ENCODE results near the gene ZNF805. TPM values are rescaled to one million over a fixed set of nuclear protein-coding genes. Genes with fewer than 3 reads are reported as not detected.

ZNF805 gene
- total RNA-seq, 1 experiment from 2014 or later = 13.5 TPM

DNA sequence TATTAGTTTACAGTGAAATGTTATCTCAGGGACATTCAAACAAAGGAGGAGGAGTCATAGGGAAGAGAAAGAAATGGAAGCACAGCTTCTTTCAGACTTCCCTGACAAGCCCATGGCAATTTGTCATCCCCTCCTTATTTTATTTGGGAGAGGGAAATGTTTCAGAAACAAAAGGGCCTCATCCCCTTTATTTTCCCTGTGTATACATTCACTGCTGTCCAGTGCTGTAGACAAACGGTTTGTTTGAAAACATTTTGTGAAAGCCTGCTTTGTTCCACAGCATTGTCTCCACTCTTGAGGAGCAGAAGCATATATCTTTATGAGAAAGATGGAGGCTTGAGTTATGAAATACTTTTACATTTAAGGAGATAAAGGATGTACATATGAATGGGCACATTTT lies 52.1 kb downstream of the ZNF805 start:
- Histone ChIP-seq H3K79me2 (ENCODE audit: low read depth) (peaks cover 90% of the 10 kb centered on the region), H3K4me3 (no peak overlapping the region), H3K27me3 (ENCODE audit: insufficient read depth, low read depth) (no peaks in the 10 kb centered on the region), H3F3A (ENCODE audit: insufficient read depth, low read depth) (peaks cover 15% of the 10 kb centered on the region; the same call in 1 of the 2 replicates), H3K9me3 (ENCODE audit: insufficient read depth, low read depth) (peaks cover 13% of the 10 kb centered on the region; the same call in 1 of the 2 replicates), H3K9me2 (ENCODE audit: insufficient read depth) (no peaks in the 10 kb centered on the region), H3K27ac (no peak overlapping the region), H3K36me3 (ENCODE audit: low read depth) (peaks cover 75% of the 10 kb centered on the region), H2AFZ (no peak overlapping the region), H4K20me1 (ENCODE audit: insufficient read depth) (peaks cover 59% of the 10 kb centered on the region), H3K4me2 (no peak overlapping the region), H3K4me1 (replicated peaks; ENCODE audit: insufficient read depth) (no peaks in the 10 kb centered on the region)
- CTCF ChIA-PET = no interaction called here
- POLR2A ChIA-PET (ENCODE audit: unreplicated experiment) = no interaction called here
- BruUV-seq (replicated peaks) = no TSS peak
- intact Hi-C loops (cut with micrococcal nuclease; ENCODE audit: unreplicated experiment) = no loop called here
- DNase-seq = no peak
- no peak for TF ChIP-seq EZH2 (IDR thresholded peaks at IDR 0.05; ENCODE audit: low read depth)
- TF ChIP-seq, protein P1, sequence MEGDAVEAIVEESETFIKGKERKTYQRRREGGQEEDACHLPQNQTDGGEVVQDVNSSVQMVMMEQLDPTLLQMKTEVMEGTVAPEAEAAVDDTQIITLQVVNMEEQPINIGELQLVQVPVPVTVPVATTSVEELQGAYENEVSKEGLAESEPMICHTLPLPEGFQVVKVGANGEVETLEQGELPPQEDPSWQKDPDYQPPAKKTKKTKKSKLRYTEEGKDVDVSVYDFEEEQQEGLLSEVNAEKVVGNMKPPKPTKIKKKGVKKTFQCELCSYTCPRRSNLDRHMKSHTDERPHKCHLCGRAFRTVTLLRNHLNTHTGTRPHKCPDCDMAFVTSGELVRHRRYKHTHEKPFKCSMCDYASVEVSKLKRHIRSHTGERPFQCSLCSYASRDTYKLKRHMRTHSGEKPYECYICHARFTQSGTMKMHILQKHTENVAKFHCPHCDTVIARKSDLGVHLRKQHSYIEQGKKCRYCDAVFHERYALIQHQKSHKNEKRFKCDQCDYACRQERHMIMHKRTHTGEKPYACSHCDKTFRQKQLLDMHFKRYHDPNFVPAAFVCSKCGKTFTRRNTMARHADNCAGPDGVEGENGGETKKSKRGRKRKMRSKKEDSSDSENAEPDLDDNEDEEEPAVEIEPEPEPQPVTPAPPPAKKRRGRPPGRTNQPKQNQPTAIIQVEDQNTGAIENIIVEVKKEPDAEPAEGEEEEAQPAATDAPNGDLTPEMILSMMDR (conservative IDR thresholded peaks at IDR 0.05) = no peak

DNA sequence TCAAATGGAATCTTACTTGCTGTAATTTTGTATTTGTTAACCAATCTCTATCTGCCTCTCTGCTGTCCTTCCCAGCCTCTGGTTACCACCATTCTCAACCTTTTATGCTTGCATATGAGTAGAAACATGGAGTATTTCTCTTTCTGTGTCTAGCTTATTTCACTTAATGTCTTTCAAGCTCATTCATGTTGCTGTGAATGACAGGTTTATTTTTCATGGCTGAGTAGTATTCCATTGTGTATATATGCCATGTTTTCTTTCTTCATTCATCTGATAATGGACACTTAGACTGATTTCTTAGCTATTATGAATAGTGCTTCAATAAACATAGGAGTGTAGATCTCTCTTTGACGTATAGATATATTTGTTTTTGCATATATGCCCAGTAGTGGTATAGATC lies 53.3 kb downstream of the ZNF805 start:
- DNase-seq = peak in 1 of 2 experiments; percentile 26
- TF ChIP-seq EZH2 (IDR thresholded peaks at IDR 0.05; ENCODE audit: low read depth) = no peak
- TF ChIP-seq, protein P1 (conservative IDR thresholded peaks at IDR 0.05) = no peak
- Histone ChIP-seq H3K4me3 (no peak overlapping the region), H3K27me3 (ENCODE audit: insufficient read depth, low read depth) (no peaks in the 10 kb centered on the region), H3K27ac (no peak overlapping the region), H3K36me3 (ENCODE audit: low read depth) (peaks cover 70% of the 10 kb centered on the region), H3K4me1 (replicated peaks; ENCODE audit: insufficient read depth) (no peaks in the 10 kb centered on the region), H3K9me3 (ENCODE audit: insufficient read depth, low read depth) (peaks cover 13% of the 10 kb centered on the region; the same call in 1 of the 2 replicates), H4K20me1 (ENCODE audit: insufficient read depth) (peaks cover 58% of the 10 kb centered on the region), H3K79me2 (ENCODE audit: low read depth) (peaks cover 88% of the 10 kb centered on the region), H2AFZ (no peak overlapping the region), H3F3A (ENCODE audit: insufficient read depth, low read depth) (peaks cover 15% of the 10 kb centered on the region; the same call in 1 of the 2 replicates), H3K4me2 (no peak overlapping the region), H3K9me2 (ENCODE audit: insufficient read depth) (no peaks in the 10 kb centered on the region)
- ChIA-PET CTCF (no interaction called here), POLR2A (ENCODE audit: unreplicated experiment) (interaction anchor here (0.6 kb wide), 1 partner anchor 149 kb away, joined by 6 read pairs; no protein-coding TSS in a partner anchor)
- intact Hi-C loops (cut with micrococcal nuclease; ENCODE audit: unreplicated experiment) = no loop called here
- no TSS peak for BruUV-seq (replicated peaks)

DNA sequence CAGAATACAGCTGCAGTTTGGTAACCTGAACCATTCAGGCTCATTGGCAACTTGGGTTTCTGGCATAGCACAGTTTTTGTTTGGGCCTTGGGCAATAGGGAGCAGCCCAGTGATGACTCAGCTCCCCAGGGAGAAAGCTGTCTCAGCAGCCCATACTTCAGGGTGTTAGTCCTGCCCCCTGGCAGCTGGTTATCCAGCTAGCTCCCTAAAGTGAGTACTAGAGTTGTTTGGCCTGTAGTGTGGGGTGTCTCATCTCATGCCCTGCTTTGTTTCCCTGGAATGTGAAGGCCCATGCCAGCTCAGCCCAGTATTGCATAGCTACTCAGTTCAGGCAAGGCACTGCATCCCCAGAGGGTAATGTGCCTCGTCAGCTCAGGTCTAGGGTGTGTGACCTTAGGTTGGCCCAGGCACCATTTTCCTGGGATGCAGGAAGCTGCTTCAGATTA lies 61.6 kb downstream of the ZNF805 start:
- Histone ChIP-seq H3F3A (ENCODE audit: insufficient read depth, low read depth) (peaks cover 51% of the 10 kb centered on the region), H3K4me1 (replicated peaks; ENCODE audit: insufficient read depth) (peaks cover 26% of the 10 kb centered on the region), H3K9me2 (ENCODE audit: insufficient read depth) (no peaks in the 10 kb centered on the region), H3K79me2 (ENCODE audit: low read depth) (peaks cover 60% of the 10 kb centered on the region), H3K27me3 (ENCODE audit: insufficient read depth, low read depth) (no peaks in the 10 kb centered on the region), H3K27ac (peak overlapping the region; percentile 59), H3K4me2 (peak overlapping the region; percentile 35), H3K9me3 (ENCODE audit: insufficient read depth, low read depth) (no peaks in the 10 kb centered on the region), H2AFZ (no peak overlapping the region), H3K36me3 (ENCODE audit: low read depth) (peaks cover 44% of the 10 kb centered on the region), H4K20me1 (ENCODE audit: insufficient read depth) (peaks cover 38% of the 10 kb centered on the region), H3K4me3 (no peak overlapping the region)
- peak; percentile 89 to 95 for DNase-seq
- POLR2A ChIA-PET (ENCODE audit: unreplicated experiment) = interaction anchor here (0.6 to 1.0 kb wide), 6 partner anchors 9 to 557 kb away, joined by 3 to 8 read pairs (median 4); partner anchors contain the start of genes TRAPPC2B, ZNF304 and ZNF547
- intact Hi-C loops (cut with micrococcal nuclease; ENCODE audit: unreplicated experiment) = loop anchor here (1.0 kb wide), 2 partner anchors 18 to 23 kb away; partner anchors contain the start of gene ZNF543
- no peak for TF ChIP-seq EZH2 (IDR thresholded peaks at IDR 0.05; ENCODE audit: low read depth)
- TF ChIP-seq, protein P1 (conservative IDR thresholded peaks at IDR 0.05) = no peak
- no TSS peak for BruUV-seq (replicated peaks)
- CTCF ChIA-PET = interaction anchor here (0.5 kb wide), 1 partner anchor 22 kb away, joined by 9 read pairs; no protein-coding TSS in a partner anchor
